HL-60/S4 treated with retinoic acid at 250 ng/mL for 4 days and 3 days (cell line): ENCODE measurements around the gene SORL1-AS1.

Experiments used
- in situ Hi-C: fragments of 300-500 bp; cut with MboI; formaldehyde crosslinking; loops from 2 replicates; pipeline ENCODE4 v1.7.0; 2022; ENCODE audit warnings: low sequenced_read_pairs

The SORL1-AS1 gene

GRCh38 chr11:121476379-121477032, 23.7 kb upstream of the SORL1-AS1 start:
- in situ Hi-C loops: no loop called here

GRCh38 chr11:121474680-121475079, 21.9 kb upstream of the SORL1-AS1 start:
- in situ Hi-C loops: no loop called here

GRCh38 chr11:121473064-121473777, 20.5 kb upstream of the SORL1-AS1 start:
- in situ Hi-C loops: no loop called here

- in situ Hi-C loops: no loop called here
Observed at GRCh38 chr11:121472312-121472711, 19.5 kb upstream of the SORL1-AS1 start.

GRCh38 chr11:121471167-121471566, 18.4 kb upstream of the SORL1-AS1 start:
- in situ Hi-C loops: no loop called here

- in situ Hi-C loops: no loop called here
Observed at GRCh38 chr11:121469910-121470309, 17.1 kb upstream of the SORL1-AS1 start.

GRCh38 chr11:121467965-121468364, 15.2 kb upstream of the SORL1-AS1 start:
- in situ Hi-C loops: no loop called here

- in situ Hi-C loops: no loop called here
Observed at GRCh38 chr11:121467471-121467870, 14.7 kb upstream of the SORL1-AS1 start.

GRCh38 chr11:121466063-121466794, 13.5 kb upstream of the SORL1-AS1 start:
- in situ Hi-C loops: no loop called here

GRCh38 chr11:121465709-121466062, 12.9 kb upstream of the SORL1-AS1 start:
- in situ Hi-C loops: no loop called here

- in situ Hi-C loops: no loop called here
Observed at GRCh38 chr11:121464352-121464946, 11.7 kb upstream of the SORL1-AS1 start.

- in situ Hi-C loops: no loop called here
Observed at GRCh38 chr11:121463689-121464335, 11.0 kb upstream of the SORL1-AS1 start.

GRCh38 chr11:121461843-121462242, 9.1 kb upstream of the SORL1-AS1 start:
- in situ Hi-C loops: no loop called here

GRCh38 chr11:121460941-121461514, 8.3 kb upstream of the SORL1-AS1 start:
- in situ Hi-C loops: no loop called here

GRCh38 chr11:121459413-121460017, 6.7 kb upstream of the SORL1-AS1 start:
- in situ Hi-C loops: no loop called here

GRCh38 chr11:121458551-121458950, 5.8 kb upstream of the SORL1-AS1 start:
- in situ Hi-C loops: no loop called here

GRCh38 chr11:121456816-121457431, 4.2 kb upstream of the SORL1-AS1 start:
- in situ Hi-C loops: no loop called here

- in situ Hi-C loops: no loop called here
Observed at GRCh38 chr11:121456151-121456550, 3.4 kb upstream of the SORL1-AS1 start.

GRCh38 chr11:121455115-121455514, 2.3 kb upstream of the SORL1-AS1 start:
- in situ Hi-C loops: no loop called here
